ENCODE data around the gene ITGA3. TPM values are rescaled to one million over a fixed set of nuclear protein-coding genes. Genes with fewer than 3 reads are reported as not detected.

Gene ITGA3
- total RNA-seq, 1 experiment from 2014 or later, result 22.5 TPM

DNA sequence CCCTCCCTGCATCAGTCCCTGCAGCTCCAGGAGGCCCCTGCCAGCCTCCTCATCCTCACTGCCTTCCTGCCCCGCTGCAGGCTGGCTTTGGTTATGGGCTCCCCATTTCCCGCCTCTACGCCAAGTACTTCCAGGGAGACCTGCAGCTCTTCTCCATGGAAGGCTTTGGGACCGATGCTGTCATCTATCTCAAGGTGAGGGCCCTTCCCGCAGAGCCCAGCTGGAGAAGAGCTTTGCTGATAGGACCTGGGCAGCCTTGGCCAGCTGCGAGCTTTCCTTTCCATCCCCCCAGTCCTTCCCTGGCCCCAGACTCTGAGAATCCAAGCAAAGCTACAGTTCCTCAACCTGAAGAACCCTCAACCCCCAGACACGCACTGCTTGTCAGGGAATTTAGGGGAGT is 53.3 kb downstream of the ITGA3 start:
- no peaks in the 10 kb centered on the region for H3K9me3 ChIP-seq (ENCODE audit: control insufficient read depth, low read depth, low read length)
- no peaks in the 10 kb centered on the region; the same call in 1 of the 2 replicates for H3K27me3 Mint-ChIP-seq (ENCODE audit: low read depth)

More for the DNA sequence above, 53.3 kb downstream of the ITGA3 start:
- no peak overlapping the region for H4K5ac ChIP-seq (ENCODE audit: insufficient read length, low read depth, low read length)
- WGBS (ENCODE audit: extremely low coverage, insufficient read length, low lambda C conversion rate), result no CpG with 5 or more reads among the region's 7 CpGs
- no peak overlapping the region for H3K4ac ChIP-seq (ENCODE audit: low read depth, low read length)
- H4K8ac ChIP-seq (replicated peaks; ENCODE audit: insufficient read length, low read depth, low read length), result no peak overlapping the region
- no peak overlapping the region for H2BK12ac ChIP-seq (ENCODE audit: insufficient read length, low read depth, low read length)
- no peak overlapping the region; a peak in 1 of 7 replicates for H3K27ac Mint-ChIP-seq
- DNase-seq, result no peak
- H4K20me1 ChIP-seq (ENCODE audit: control insufficient read depth, insufficient read depth, insufficient read length), result no peaks in the 10 kb centered on the region
- no peak overlapping the region for H2BK15ac ChIP-seq (ENCODE audit: low read depth, low read length)
- H3K79me1 ChIP-seq (ENCODE audit: insufficient read depth, low read depth, low read length, poor library complexity, severe bottlenecking), result no peaks in the 10 kb centered on the region
- no peaks in the 10 kb centered on the region for H3K4me1 ChIP-seq (ENCODE audit: insufficient read depth, low read length)
- no peak overlapping the region for H3K56ac ChIP-seq (ENCODE audit: insufficient read length, low read depth, low read length)
- H3K27me3 ChIP-seq (ENCODE audit: insufficient read depth, low read length), result no peaks in the 10 kb centered on the region
- no peak overlapping the region for H2AFZ ChIP-seq (ENCODE audit: low read length)
- H3K14ac ChIP-seq (ENCODE audit: insufficient read depth, low read length), result no peak overlapping the region; the same call in 1 of the 2 replicates
- H3K23me2 ChIP-seq (ENCODE audit: insufficient read length, low read depth, low read length, poor library complexity, severe bottlenecking), result no peaks in the 10 kb centered on the region
- H2BK20ac ChIP-seq (ENCODE audit: low read depth, low read length, poor library complexity, severe bottlenecking), result no peak overlapping the region
- H3K4me2 ChIP-seq (ENCODE audit: insufficient read depth, insufficient read length, low read length), result no peak overlapping the region
- no peaks in the 10 kb centered on the region for H3K9me3 Mint-ChIP-seq
- H3K4me3 Mint-ChIP-seq, result no peak overlapping the region
- H2BK5ac ChIP-seq (ENCODE audit: insufficient read length, low read length), result no peak overlapping the region
- H3K79me2 ChIP-seq (ENCODE audit: insufficient read depth, low read length), result no peaks in the 10 kb centered on the region
- peaks cover 0 to 15% (median 7%) of the 10 kb centered on the region in 3 experiments; a peak in 4 of 7 replicates for H3K36me3 Mint-ChIP-seq (ENCODE audit: insufficient read depth in 1 of 3, low read depth in 3 of 3)
- H3K4me1 Mint-ChIP-seq, result peaks cover 4 to 12% of the 10 kb centered on the region in 2 experiments
- TF ChIP-seq, protein P1, sequence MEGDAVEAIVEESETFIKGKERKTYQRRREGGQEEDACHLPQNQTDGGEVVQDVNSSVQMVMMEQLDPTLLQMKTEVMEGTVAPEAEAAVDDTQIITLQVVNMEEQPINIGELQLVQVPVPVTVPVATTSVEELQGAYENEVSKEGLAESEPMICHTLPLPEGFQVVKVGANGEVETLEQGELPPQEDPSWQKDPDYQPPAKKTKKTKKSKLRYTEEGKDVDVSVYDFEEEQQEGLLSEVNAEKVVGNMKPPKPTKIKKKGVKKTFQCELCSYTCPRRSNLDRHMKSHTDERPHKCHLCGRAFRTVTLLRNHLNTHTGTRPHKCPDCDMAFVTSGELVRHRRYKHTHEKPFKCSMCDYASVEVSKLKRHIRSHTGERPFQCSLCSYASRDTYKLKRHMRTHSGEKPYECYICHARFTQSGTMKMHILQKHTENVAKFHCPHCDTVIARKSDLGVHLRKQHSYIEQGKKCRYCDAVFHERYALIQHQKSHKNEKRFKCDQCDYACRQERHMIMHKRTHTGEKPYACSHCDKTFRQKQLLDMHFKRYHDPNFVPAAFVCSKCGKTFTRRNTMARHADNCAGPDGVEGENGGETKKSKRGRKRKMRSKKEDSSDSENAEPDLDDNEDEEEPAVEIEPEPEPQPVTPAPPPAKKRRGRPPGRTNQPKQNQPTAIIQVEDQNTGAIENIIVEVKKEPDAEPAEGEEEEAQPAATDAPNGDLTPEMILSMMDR (conservative IDR thresholded peaks at IDR 0.05), result no peak
- no peak overlapping the region for H3K9ac ChIP-seq (ENCODE audit: extremely low read depth, insufficient read length, low read length)
- no peak overlapping the region for H2AK5ac ChIP-seq (ENCODE audit: insufficient read length, low read length)
- no peak overlapping the region for H3K18ac ChIP-seq (ENCODE audit: insufficient read length, low read depth, low read length)
- no peak overlapping the region for H2BK120ac ChIP-seq (ENCODE audit: low read depth, low read length, poor library complexity, severe bottlenecking)
- H3K23ac ChIP-seq (ENCODE audit: insufficient read length, low read depth, low read length), result no peak overlapping the region
- no peak overlapping the region for H3K27ac ChIP-seq (ENCODE audit: insufficient read length, low read depth, low read length)
- H4K91ac ChIP-seq (ENCODE audit: insufficient read length, low read depth, low read length), result no peak overlapping the region
- H3T11ph ChIP-seq (ENCODE audit: low read length), result no peak overlapping the region
